Left ventricle myocardium inferior (tissue), 1 donor: ENCODE data around the gene VPS54. TPM values are rescaled to one million over a fixed set of nuclear protein-coding genes. Genes with fewer than 3 reads are reported as not detected.

Source experiments
- DNase-seq: peaks from one replicate; pipeline ENCODE4 v3.0.0-alpha.2; 2020
- H3K27ac ChIP-seq: fragments of 200-600 bp; replicated peaks from 2 replicates; pipeline ENCODE4 v1.8.0; 2021
- H3K27me3 ChIP-seq: fragments of 200-600 bp; 2 replicates; pipeline ENCODE4 v1.8.0; 2021; ENCODE audit warnings: low read depth
- H3K36me3 ChIP-seq: fragments of 200-600 bp; 2 replicates; pipeline ENCODE4 v1.8.0; 2021
- H3K4me1 ChIP-seq: fragments of 200-600 bp; 2 replicates; pipeline ENCODE4 v1.8.0; 2021
- H3K4me3 ChIP-seq: fragments of 200-600 bp; 2 replicates; pipeline ENCODE4 v1.8.0; 2021; ENCODE audit warnings: mild to moderate bottlenecking, moderate library complexity
- H3K9me3 ChIP-seq: fragments of 200-600 bp; replicated peaks from 2 replicates; pipeline ENCODE4 v1.8.0; 2021
- intact Hi-C: fragments of 100-400 bp; cut with micrococcal nuclease; formaldehyde crosslinking; loops from one replicate; pipeline ENCODE4 v1.11.0; 2022
- total RNA-seq: library from RNA; stranded (reverse); fragmentation: NEBNext Ultra II Directional; extraction: Animal tissue kit (Norgen Biotek cat#: 25700); gene quantifications from one replicate; pipeline ENCODE4 v1.2.1, GENCODE V29; 2021
- TF ChIP-seq, protein P1 (sequence below): fragments of 200-600 bp; IDR thresholded peaks from 2 replicates; pipeline ENCODE4 v1.8.0; 2021; ENCODE audit warnings: antibody characterized with exemption, mild to moderate bottlenecking, borderline replicate concordance
- donor health status: DM: no; HTN: yes; CAD: no; lungs with severe emphysema.

Gene VPS54
- total RNA-seq, 1 donor from 2014 or later: 9.9 TPM

DNA sequence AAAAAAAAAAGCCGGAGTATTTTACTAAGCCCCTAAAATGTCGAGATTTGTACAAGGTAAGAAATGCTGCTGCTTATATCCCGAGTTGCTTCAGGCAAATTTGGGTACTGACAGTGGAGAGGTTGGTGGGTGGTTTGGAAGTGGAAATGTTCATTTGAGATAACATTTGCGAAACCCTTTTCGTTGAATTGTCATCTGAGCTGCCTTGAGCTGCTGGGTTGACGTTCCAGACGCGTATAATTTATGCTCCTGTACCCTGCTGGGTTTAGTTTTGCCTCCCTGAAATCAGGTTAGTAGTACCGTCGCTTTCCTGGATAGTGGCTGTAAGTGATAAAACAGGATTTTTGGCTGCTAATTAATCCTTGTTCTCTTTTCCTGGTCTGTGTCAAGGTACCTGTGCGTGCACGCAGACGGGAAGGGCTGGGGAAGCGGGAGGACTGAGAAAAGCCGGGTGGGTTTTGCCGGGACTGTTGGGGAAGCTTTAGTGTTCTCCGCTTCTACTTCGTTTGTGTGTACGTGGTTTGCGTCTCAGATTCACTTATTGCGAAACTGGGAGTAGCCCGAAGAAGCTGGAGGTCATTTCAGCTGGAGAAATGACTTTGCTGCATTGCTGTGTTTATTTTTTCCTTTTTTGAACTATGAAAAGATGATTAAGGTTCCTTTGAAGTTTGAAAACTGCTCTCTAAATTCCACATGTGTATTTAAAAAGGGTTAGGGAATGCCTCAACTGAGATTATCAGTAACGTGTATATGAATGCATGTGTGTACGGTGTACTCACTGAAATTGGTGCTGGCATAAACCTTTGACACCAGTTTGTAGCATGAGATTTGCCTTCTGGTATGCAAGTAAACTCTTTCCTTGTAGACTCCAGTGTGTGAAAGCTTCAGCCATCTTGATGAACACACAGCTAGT is 176.8 kb downstream of the VPS54 start:
- Histone ChIP-seq H3K27me3 (no peaks in the 10 kb centered on the region), H3K4me3 (peak overlapping the region; percentile 85), H3K36me3 (no peaks in the 10 kb centered on the region), H3K4me1 (peaks cover 70% of the 10 kb centered on the region), H3K27ac (peak overlapping the region; percentile 97), H3K9me3 (no peaks in the 10 kb centered on the region)
- TF ChIP-seq, protein P1, sequence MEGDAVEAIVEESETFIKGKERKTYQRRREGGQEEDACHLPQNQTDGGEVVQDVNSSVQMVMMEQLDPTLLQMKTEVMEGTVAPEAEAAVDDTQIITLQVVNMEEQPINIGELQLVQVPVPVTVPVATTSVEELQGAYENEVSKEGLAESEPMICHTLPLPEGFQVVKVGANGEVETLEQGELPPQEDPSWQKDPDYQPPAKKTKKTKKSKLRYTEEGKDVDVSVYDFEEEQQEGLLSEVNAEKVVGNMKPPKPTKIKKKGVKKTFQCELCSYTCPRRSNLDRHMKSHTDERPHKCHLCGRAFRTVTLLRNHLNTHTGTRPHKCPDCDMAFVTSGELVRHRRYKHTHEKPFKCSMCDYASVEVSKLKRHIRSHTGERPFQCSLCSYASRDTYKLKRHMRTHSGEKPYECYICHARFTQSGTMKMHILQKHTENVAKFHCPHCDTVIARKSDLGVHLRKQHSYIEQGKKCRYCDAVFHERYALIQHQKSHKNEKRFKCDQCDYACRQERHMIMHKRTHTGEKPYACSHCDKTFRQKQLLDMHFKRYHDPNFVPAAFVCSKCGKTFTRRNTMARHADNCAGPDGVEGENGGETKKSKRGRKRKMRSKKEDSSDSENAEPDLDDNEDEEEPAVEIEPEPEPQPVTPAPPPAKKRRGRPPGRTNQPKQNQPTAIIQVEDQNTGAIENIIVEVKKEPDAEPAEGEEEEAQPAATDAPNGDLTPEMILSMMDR: no peak
- no peak for DNase-seq
- intact Hi-C loops: loop anchor here (10.0 kb wide), 1 partner anchor 148 kb away; no protein-coding TSS in a partner anchor

Other genes with a start within 250 kb of the VPS54 start
- gene UGP2, start 177.5 kb downstream of the VPS54 start, total RNA-seq: 394 TPM
- 6.6 TPM for gene PELI1, start 125.0 kb upstream of the VPS54 start, total RNA-seq